NOMO-1 treated with DMSO at 0.1 percent for 48 hours (cell line): ENCODE measurements around the gene GLRX2.
"Not testable (repeated sequence)": the region's sequence is repeated elsewhere in the genome, so short reads cannot be mapped to it uniquely, and the experiment has no call there.

Experiments used
- DNase-seq: peaks from one replicate; lab custom pipeline; 2025; ENCODE audit not compliant: unreplicated experiment; lab: John Stamatoyannopoulos, UW

Gene GLRX2

DNA sequence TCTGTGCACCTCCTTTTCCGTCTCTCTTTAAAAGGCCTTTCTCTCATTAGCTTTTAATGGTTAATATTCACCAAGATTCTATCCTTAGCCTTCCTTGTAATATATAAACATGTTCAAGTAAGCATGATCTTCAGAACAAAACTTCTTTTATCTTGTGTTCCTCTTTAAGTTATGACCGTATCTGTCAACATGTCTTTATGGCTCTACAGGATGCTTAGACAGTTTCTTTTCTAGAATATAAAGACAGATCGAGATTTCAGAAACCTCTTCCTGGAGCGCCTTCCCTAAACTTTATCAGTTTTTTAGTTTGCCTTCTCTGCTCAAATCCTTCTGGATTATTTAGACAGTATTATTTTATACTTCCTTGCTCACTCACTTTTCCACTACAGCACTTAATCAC is 38.6 kb downstream of the GLRX2 start:
- DNase-seq, result no peak

- no peak for DNase-seq
These were observed 39.3 kb downstream of the GLRX2 start for GRCh38 chr1:193065954-193066353.

DNA sequence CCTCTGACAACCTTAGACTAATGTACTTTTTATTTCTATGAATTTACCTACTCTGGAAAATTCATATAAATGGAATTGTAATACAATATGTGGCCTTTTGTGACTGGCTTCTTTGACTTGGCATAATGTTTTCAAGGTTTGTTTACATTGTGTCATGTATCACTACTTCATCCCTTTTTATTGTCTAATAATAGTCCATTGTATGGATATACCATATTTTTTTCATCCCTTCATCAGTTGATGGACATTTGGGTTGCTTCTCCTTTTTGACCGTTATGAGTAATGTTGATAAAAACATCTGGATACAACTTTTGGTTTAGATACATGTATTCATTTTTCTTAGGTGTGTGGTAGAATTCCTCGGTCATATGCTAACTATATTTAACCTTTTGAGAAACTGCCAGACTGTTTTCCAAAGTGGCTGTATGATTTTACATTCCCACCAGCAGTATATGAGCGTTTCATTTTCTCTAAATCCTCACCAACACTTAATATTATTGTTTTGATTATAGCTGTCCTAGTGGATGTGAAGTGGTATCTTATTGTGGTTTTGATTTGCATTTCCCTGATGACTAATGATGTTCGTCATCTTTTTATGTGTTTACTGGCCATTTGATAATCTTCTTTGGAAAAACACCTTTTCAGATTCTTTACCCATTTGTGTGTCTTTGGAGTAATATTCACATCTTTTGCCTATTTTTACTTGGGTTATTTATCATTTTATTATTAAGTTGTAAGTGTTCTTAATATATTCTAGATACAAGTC is 42.3 kb downstream of the GLRX2 start:
- no peak for DNase-seq

- DNase-seq, result peak; percentile 23
These were observed 44.3 kb downstream of the GLRX2 start for GRCh38 chr1:193060938-193061337.

DNA sequence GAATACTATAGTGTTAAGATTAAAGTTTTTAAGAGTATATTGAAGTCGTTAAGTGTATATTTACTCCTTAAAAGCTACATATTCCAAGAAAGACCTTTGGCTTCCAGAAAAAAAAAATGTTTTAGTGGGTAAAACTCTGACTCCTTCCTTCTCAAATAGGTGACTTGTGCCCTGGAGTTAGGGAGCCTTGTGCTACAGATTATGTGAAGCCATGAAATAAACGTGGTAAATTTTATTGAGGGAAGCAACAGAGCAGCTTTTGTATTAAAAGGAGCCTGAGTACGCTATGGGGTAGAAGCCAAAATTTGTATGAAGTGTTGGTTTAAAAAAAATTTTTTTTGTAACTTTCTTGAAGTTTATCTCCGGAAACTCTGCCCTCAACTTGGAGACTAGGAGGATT is 44.8 kb downstream of the GLRX2 start:
- no peak for DNase-seq

DNA sequence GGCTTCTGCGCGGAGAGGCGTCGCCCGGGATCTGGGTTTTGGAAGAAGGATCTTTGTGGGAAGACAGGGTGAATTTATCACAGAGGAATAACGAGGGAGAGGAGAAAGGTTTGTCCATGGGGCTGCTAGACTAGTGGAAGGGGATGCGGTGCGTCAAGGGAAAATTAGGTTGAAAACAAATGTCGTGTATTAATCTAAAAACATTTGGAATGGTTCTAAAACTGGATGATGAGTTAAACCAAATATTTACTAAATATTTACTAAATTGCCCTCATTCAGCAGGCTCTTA is 45.2 kb downstream of the GLRX2 start:
- no peak for DNase-seq

GRCh38 chr1:193059282-193060114 is 45.7 kb downstream of the GLRX2 start, which contains the start of the genes RO60 and UCHL5:
RO60 (plus strand) TSS chr1:193059612; CDS start chr1:193069055, 9,443 bp downstream.
UCHL5 (minus strand) TSS chr1:193059360; CDS start chr1:193059260, 100 bp downstream.
- peak; percentile 99 for DNase-seq

- peak; percentile 66 for DNase-seq
These were observed 46.5 kb downstream of the GLRX2 start for GRCh38 chr1:193058529-193059281.

DNA sequence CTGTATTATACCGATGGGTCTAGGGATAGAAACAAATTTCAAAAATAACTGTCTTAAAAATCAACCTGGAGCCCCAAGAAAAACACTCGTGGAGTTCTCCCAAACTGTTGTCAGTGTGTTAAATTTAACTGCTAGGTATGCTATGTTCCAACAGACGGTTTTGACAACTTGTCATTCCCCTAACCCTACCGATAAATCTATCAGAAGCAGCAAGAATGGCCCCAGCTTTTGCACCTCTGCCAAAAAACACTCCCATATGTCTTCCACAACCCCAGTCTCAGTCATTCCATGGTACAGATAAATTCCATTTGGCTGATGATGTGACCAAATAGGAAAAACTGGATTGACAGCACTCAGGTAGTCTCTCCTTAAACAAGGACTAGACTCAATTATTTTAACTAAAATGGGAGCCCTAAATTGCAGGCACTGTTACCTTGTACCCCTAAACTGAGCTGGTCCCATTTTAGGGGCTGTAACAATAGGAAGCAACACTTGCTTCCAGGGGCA is 51.0 kb downstream of the GLRX2 start:
- DNase-seq, result no peak

- not testable (repeated sequence) for DNase-seq
These were observed 56.3 kb downstream of the GLRX2 start for GRCh38 chr1:193048913-193049312.
